SK-N-SH (cell line): ENCODE data around the gene UPP2. TPM values are rescaled to one million over a fixed set of nuclear protein-coding genes. Genes with fewer than 3 reads are reported as not detected.

Experiments
- CTCF ChIA-PET: fragments of 300-600, 350-600 bp; formaldehyde crosslinking; extraction: SDS; loops from one replicate; lab custom pipeline; 2021; lab: Yijun Ruan, JAX
- POLR2A ChIA-PET: fragments of 350-600 bp; sonication (Branson Sonifier 250); formaldehyde crosslinking; extraction: SDS; loops from one replicate; lab custom pipeline; 2020; ENCODE audit warnings: antibody characterized with exemption, inconsistent platforms; lab: Yijun Ruan, JAX
- DNase-seq: peaks from one replicate; pipeline ENCODE4 v3.0.0; 2012
- H2AFZ ChIP-seq: fragments of 200-600 bp; sonication (generic); 2 replicates; pipeline ENCODE4 v1.8.1; 2016; ENCODE audit warnings: antibody characterized with exemption, mild to moderate bottlenecking, low read depth
- H3F3A ChIP-seq: fragments of 200-600 bp; sonication (generic); replicated peaks from 2 replicates; pipeline ENCODE3; 2016; ENCODE audit warnings: antibody characterized with exemption, mild to moderate bottlenecking; ENCODE audit not compliant: insufficient read depth
- H3K27ac ChIP-seq, 2 experiments: fragments of 200-500 bp in 1 of 2; fragments of 200-600 bp in 1 of 2; sonication (Bioruptor generic) in 1 of 2; sonication (generic), shearing (Covaris generic) in 1 of 2; 2 replicates each; pipeline versions ENCODE4 v1.5.1 to v1.6.1; 2014 to 2016; ENCODE audit warnings: low read depth in 2 of 2, inconsistent platforms in 1 of 2, low read length in 1 of 2, mild to moderate bottlenecking in 1 of 2, mixed read lengths in 1 of 2
- H3K27me3 ChIP-seq: fragments of 200-600 bp; sonication (generic), shearing (Covaris generic); 2 replicates; pipeline ENCODE4 v1.6.1; 2016; ENCODE audit warnings: mixed run types; ENCODE audit not compliant: insufficient read depth
- H3K36me3 ChIP-seq, 2 experiments: fragments of 200-500 bp in 1 of 2; fragments of 200-600 bp in 1 of 2; sonication (Bioruptor generic) in 1 of 2; sonication (generic) in 1 of 2; replicated peaks in 1 of 2; 2 replicates each; pipeline versions ENCODE3 to v1.5.1; 2014 to 2016; ENCODE audit warnings: low read length in 1 of 2, mild to moderate bottlenecking in 1 of 2; ENCODE audit not compliant: insufficient read depth in 2 of 2, control insufficient read depth in 1 of 2
- H3K4me1 ChIP-seq, 2 experiments: fragments of 200-500 bp in 1 of 2; fragments of 200-600 bp in 1 of 2; sonication (Bioruptor generic) in 1 of 2; sonication (generic), shearing (Covaris generic) in 1 of 2; 2 replicates each; pipeline versions ENCODE4 v1.5.1 to v1.6.1; 2014 to 2016; ENCODE audit warnings: low read depth in 1 of 2, low read length in 1 of 2, mixed run types in 1 of 2; ENCODE audit not compliant: insufficient read depth in 2 of 2, control insufficient read depth in 1 of 2
- H3K4me2 ChIP-seq: fragments of 200-600 bp; sonication (generic), shearing (Covaris generic); 2 replicates; pipeline ENCODE4 v1.6.1; 2017; ENCODE audit warnings: mixed run types
- H3K4me3 ChIP-seq, 2 experiments: fragments of 200-500 bp in 1 of 2; fragments of 200-600 bp in 1 of 2; sonication (Bioruptor generic) in 1 of 2; sonication (generic), shearing (Covaris generic) in 1 of 2; 2 replicates each; pipeline versions ENCODE4 v1.5.1 to v1.8.1; 2014 to 2016; ENCODE audit warnings: low read depth in 2 of 2, inconsistent platforms in 1 of 2, low read length in 1 of 2, mild to moderate bottlenecking in 1 of 2, mixed read lengths in 1 of 2, moderate library complexity in 1 of 2
- H3K79me2 ChIP-seq: fragments of 200-600 bp; sonication (generic); 2 replicates; pipeline ENCODE4 v1.8.1; 2017; ENCODE audit warnings: mild to moderate bottlenecking; ENCODE audit not compliant: insufficient read depth
- H3K9ac ChIP-seq: fragments of 200-600 bp; sonication (generic); 2 replicates; pipeline ENCODE4 v1.6.1; 2017; ENCODE audit warnings: mixed run types
- H3K9me2 ChIP-seq: fragments of 200-600 bp; sonication (generic); 2 replicates; pipeline ENCODE4 v1.6.1; 2017; ENCODE audit warnings: mixed run types
- H3K9me3 ChIP-seq: fragments of 200-600 bp; sonication (generic); 2 replicates; pipeline ENCODE4 v1.6.1; 2017; ENCODE audit warnings: mixed run types, mild to moderate bottlenecking, moderate library complexity
- H4K20me1 ChIP-seq: fragments of 200-600 bp; sonication (generic); 2 replicates; pipeline ENCODE4 v1.6.1; 2017; ENCODE audit warnings: mild to moderate bottlenecking, mixed run types; ENCODE audit not compliant: insufficient read depth
- CTCF ChIP-seq: fragments of 200-600 bp; sonication (generic); IDR thresholded peaks from 2 replicates; pipeline ENCODE4 v1.6.1; 2017; ENCODE audit warnings: antibody characterized with exemption, mild to moderate bottlenecking, moderate library complexity
- ELF1 ChIP-seq: IDR thresholded peaks from 2 replicates; pipeline ENCODE4 v1.4.0; 2012
- EP300 ChIP-seq, 2 experiments: IDR thresholded peaks; 2 replicates each; pipeline versions ENCODE4 v1.4.0 to v1.6.1; 2012; ENCODE audit warnings: borderline replicate concordance in 1 of 2, low read depth in 1 of 2, low read length in 1 of 2
- EZH2phosphoT487 ChIP-seq: fragments of 200-600 bp; sonication (generic); IDR thresholded peaks from 2 replicates; pipeline ENCODE4 v1.6.1; 2017; ENCODE audit warnings: low read depth, mixed run types, mild to moderate bottlenecking, antibody characterized with exemption, moderate library complexity, borderline replicate concordance
- FOXJ3 ChIP-seq: sonication (generic); formaldehyde crosslinking; IDR thresholded peaks from 2 replicates; pipeline ENCODE4 v1.5.1; 2020; ENCODE audit warnings: mild to moderate bottlenecking, missing genetic modification reagents
- GABPA ChIP-seq: IDR thresholded peaks from 2 replicates; pipeline ENCODE4 v1.4.0; 2012; ENCODE audit warnings: low read depth, mild to moderate bottlenecking
- MAX ChIP-seq: IDR thresholded peaks from 2 replicates; pipeline ENCODE4 v1.4.0; 2012; ENCODE audit warnings: low read depth
- MXI1 ChIP-seq: IDR thresholded peaks from 2 replicates; pipeline ENCODE4 v1.6.1; 2012; ENCODE audit warnings: mild to moderate bottlenecking, low read depth, low read length, improper control_type of control experiment
- NRF1 ChIP-seq: IDR thresholded peaks from 2 replicates; pipeline ENCODE4 v1.6.1; 2012; ENCODE audit warnings: low read depth, mild to moderate bottlenecking, low read length
- POLR2AphosphoS5 ChIP-seq: IDR thresholded peaks from 2 replicates; pipeline ENCODE4 v1.6.1; 2012; ENCODE audit warnings: low read depth, low read length
- RAD21 ChIP-seq: IDR thresholded peaks from 2 replicates; pipeline ENCODE4 v1.6.1; 2012; ENCODE audit warnings: mild to moderate bottlenecking, low read length
- RFX5 ChIP-seq: IDR thresholded peaks from 2 replicates; pipeline ENCODE4 v1.6.1; 2012; ENCODE audit warnings: mild to moderate bottlenecking, improper control_type of control experiment, low read length
- TAF1 ChIP-seq: IDR thresholded peaks from 2 replicates; pipeline ENCODE4 v1.6.1; 2012; ENCODE audit warnings: low read depth, mild to moderate bottlenecking, low read length, moderate library complexity, borderline replicate concordance
- TEAD4 ChIP-seq: IDR thresholded peaks from 2 replicates; pipeline ENCODE4 v1.4.0; 2012; ENCODE audit warnings: mild to moderate bottlenecking, borderline replicate concordance; ENCODE audit not compliant: insufficient read depth
- USF1 ChIP-seq: IDR thresholded peaks from 2 replicates; pipeline ENCODE4 v1.4.0; 2012; ENCODE audit warnings: low read depth, borderline replicate concordance
- YY1 ChIP-seq: IDR thresholded peaks from 2 replicates; pipeline ENCODE4 v1.4.0; 2012; ENCODE audit warnings: low read depth, mild to moderate bottlenecking
- WGBS: methylation state at CpG from one replicate; pipeline ENCODE4 v1.1.6; 2017; ENCODE audit warnings: low lambda C conversion rate; 5-methylcytosine and 5-hydroxymethylcytosine counted together
- polyA plus RNA-seq, 3 experiments: library from polyadenylated mRNA; depleted of rRNA; stranded (reverse); fragments of >200 nt; gene quantifications; 2 replicates each; pipeline ENCODE4 v1.2.3, GENCODE V29; 2012

Gene UPP2
- polyA plus RNA-seq, 1 of the 3 experiments (the other 2 are of a cell fraction) = not detected

GRCh38 chr2:158061763-158062162 is 39.9 kb upstream of the UPP2 start:
- Histone ChIP-seq H3K27me3 (no peaks in the 10 kb centered on the region), H3K9ac (no peak overlapping the region), H4K20me1 (no peaks in the 10 kb centered on the region), H3K79me2 (no peaks in the 10 kb centered on the region), H3K4me2 (no peak overlapping the region), H3K9me3 (no peaks in the 10 kb centered on the region), H3K9me2 (no peaks in the 10 kb centered on the region), H3K27ac (no peak overlapping the region), H3K4me1 (no peaks in the 10 kb centered on the region), H3F3A (no peaks in the 10 kb centered on the region), H2AFZ (no peak overlapping the region), H3K4me3 (no peak overlapping the region), H3K36me3 (no peaks in the 10 kb centered on the region)
- no peak for DNase-seq
- TF ChIP-seq CTCF = no peak
- no peak for TF ChIP-seq GABPA
- TF ChIP-seq ELF1 = no peak
- TF ChIP-seq USF1 = no peak
- no peak for TF ChIP-seq MAX
- no peak for TF ChIP-seq RAD21
- no peak for TF ChIP-seq YY1
- no peak for TF ChIP-seq TEAD4
- no peak for TF ChIP-seq POLR2AphosphoS5
- TF ChIP-seq TAF1 = no peak
- no peak for TF ChIP-seq NRF1
- POLR2A ChIA-PET = no interaction called here
- 84% methylated on average over 5 of the region's 5 CpGs for WGBS
- CTCF ChIA-PET = interaction anchor here (1.2 to 1.5 kb wide), 3 partner anchors 15 to 37 kb away, joined by 4 to 5 read pairs (median 4); no protein-coding TSS in a partner anchor

- Histone ChIP-seq H3K27ac (no peak overlapping the region), H3K9ac (no peak overlapping the region), H3K27me3 (no peaks in the 10 kb centered on the region), H4K20me1 (no peaks in the 10 kb centered on the region), H3F3A (no peaks in the 10 kb centered on the region), H3K4me3 (no peak overlapping the region), H3K9me2 (no peaks in the 10 kb centered on the region), H3K4me1 (no peaks in the 10 kb centered on the region), H3K36me3 (no peaks in the 10 kb centered on the region), H3K79me2 (no peaks in the 10 kb centered on the region), H3K4me2 (no peak overlapping the region), H2AFZ (no peak overlapping the region), H3K9me3 (no peaks in the 10 kb centered on the region)
- TF ChIP-seq MXI1 (no peak), RAD21 (no peak), EZH2phosphoT487 (no peak), USF1 (no peak), EP300 (IDR thresholded peaks at IDR 0.05; ENCODE audit: borderline replicate concordance in 1 of 2, low read depth in 1 of 2, low read length in 1 of 2) (no peak), TEAD4 (no peak), RFX5 (no peak), FOXJ3 (CRISPR knock-in tag) (no peak), TAF1 (no peak)
- CTCF ChIA-PET = interaction anchor here (1.1 kb wide), 1 partner anchor 31 kb away, joined by 3 read pairs; no protein-coding TSS in a partner anchor
- DNase-seq = no peak
- POLR2A ChIA-PET = no interaction called here
- 60% methylated on average over 3 of the region's 3 CpGs for WGBS
Measured at GRCh38 chr2:158066046-158066713, 35.5 kb upstream of the UPP2 start.
